ENCODE results near the gene POU3F1.

DNA sequence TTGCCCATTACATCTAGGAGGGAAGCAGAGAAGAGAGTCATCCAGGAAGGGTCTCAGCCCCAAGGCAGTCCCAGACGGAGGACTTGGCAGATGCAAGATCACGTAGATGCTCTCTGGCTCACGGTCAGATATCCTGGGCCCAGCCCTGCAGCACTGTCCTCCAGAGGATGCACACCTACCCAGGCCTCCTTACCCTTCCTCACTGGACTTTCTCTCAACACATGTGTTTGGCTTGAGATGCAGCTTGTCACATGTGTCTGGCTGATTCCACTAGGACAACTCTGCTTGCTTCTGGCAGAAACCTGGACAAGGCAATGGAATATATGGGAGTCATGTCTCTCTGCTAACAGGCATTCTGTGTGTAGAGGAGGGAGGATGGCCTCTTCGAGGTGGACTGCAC lies 32.4 kb upstream of the POU3F1 start:
- TF ChIP-seq, protein P1, sequence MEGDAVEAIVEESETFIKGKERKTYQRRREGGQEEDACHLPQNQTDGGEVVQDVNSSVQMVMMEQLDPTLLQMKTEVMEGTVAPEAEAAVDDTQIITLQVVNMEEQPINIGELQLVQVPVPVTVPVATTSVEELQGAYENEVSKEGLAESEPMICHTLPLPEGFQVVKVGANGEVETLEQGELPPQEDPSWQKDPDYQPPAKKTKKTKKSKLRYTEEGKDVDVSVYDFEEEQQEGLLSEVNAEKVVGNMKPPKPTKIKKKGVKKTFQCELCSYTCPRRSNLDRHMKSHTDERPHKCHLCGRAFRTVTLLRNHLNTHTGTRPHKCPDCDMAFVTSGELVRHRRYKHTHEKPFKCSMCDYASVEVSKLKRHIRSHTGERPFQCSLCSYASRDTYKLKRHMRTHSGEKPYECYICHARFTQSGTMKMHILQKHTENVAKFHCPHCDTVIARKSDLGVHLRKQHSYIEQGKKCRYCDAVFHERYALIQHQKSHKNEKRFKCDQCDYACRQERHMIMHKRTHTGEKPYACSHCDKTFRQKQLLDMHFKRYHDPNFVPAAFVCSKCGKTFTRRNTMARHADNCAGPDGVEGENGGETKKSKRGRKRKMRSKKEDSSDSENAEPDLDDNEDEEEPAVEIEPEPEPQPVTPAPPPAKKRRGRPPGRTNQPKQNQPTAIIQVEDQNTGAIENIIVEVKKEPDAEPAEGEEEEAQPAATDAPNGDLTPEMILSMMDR (IDR thresholded peaks at IDR 0.05 in 2 of 3, conservative IDR thresholded peaks at IDR 0.05 in 1 of 3; ENCODE audit: control insufficient read depth in 2 of 3, extremely low read depth in 1 of 3, insufficient read depth in 1 of 3, low read depth in 3 of 3, low read length in 3 of 3): no peak
- TF ChIP-seq, protein P2, sequence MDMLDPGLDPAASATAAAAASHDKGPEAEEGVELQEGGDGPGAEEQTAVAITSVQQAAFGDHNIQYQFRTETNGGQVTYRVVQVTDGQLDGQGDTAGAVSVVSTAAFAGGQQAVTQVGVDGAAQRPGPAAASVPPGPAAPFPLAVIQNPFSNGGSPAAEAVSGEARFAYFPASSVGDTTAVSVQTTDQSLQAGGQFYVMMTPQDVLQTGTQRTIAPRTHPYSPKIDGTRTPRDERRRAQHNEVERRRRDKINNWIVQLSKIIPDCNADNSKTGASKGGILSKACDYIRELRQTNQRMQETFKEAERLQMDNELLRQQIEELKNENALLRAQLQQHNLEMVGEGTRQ (IDR thresholded peaks at IDR 0.05; ENCODE audit: borderline replicate concordance, low read depth, low read length): no peak
- TF ChIP-seq, protein P3, sequence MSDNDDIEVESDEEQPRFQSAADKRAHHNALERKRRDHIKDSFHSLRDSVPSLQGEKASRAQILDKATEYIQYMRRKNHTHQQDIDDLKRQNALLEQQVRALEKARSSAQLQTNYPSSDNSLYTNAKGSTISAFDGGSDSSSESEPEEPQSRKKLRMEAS (IDR thresholded peaks at IDR 0.05; ENCODE audit: low read depth, low read length): no peak
- TF ChIP-seq TCF7 (IDR thresholded peaks at IDR 0.05; ENCODE audit: borderline replicate concordance): no peak
- TF ChIP-seq ETV6 (conservative IDR thresholded peaks at IDR 0.05 in 1 of 2, IDR thresholded peaks at IDR 0.05 in 1 of 2; ENCODE audit: borderline replicate concordance in 1 of 2, low read depth in 1 of 2): no peak
- TF ChIP-seq, protein P4, sequence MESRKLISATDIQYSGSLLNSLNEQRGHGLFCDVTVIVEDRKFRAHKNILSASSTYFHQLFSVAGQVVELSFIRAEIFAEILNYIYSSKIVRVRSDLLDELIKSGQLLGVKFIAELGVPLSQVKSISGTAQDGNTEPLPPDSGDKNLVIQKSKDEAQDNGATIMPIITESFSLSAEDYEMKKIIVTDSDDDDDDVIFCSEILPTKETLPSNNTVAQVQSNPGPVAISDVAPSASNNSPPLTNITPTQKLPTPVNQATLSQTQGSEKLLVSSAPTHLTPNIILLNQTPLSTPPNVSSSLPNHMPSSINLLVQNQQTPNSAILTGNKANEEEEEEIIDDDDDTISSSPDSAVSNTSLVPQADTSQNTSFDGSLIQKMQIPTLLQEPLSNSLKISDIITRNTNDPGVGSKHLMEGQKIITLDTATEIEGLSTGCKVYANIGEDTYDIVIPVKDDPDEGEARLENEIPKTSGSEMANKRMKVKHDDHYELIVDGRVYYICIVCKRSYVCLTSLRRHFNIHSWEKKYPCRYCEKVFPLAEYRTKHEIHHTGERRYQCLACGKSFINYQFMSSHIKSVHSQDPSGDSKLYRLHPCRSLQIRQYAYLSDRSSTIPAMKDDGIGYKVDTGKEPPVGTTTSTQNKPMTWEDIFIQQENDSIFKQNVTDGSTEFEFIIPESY (IDR thresholded peaks at IDR 0.05): no peak
- no peak for TF ChIP-seq KLF5 (IDR thresholded peaks at IDR 0.05; ENCODE audit: partially characterized antibody)
- no peak for TF ChIP-seq NFIC (IDR thresholded peaks at IDR 0.05; ENCODE audit: low read depth, low read length)
- no peak for TF ChIP-seq POLR2AphosphoS5 (IDR thresholded peaks at IDR 0.05; ENCODE audit: low read length)
- TF ChIP-seq, protein P5, sequence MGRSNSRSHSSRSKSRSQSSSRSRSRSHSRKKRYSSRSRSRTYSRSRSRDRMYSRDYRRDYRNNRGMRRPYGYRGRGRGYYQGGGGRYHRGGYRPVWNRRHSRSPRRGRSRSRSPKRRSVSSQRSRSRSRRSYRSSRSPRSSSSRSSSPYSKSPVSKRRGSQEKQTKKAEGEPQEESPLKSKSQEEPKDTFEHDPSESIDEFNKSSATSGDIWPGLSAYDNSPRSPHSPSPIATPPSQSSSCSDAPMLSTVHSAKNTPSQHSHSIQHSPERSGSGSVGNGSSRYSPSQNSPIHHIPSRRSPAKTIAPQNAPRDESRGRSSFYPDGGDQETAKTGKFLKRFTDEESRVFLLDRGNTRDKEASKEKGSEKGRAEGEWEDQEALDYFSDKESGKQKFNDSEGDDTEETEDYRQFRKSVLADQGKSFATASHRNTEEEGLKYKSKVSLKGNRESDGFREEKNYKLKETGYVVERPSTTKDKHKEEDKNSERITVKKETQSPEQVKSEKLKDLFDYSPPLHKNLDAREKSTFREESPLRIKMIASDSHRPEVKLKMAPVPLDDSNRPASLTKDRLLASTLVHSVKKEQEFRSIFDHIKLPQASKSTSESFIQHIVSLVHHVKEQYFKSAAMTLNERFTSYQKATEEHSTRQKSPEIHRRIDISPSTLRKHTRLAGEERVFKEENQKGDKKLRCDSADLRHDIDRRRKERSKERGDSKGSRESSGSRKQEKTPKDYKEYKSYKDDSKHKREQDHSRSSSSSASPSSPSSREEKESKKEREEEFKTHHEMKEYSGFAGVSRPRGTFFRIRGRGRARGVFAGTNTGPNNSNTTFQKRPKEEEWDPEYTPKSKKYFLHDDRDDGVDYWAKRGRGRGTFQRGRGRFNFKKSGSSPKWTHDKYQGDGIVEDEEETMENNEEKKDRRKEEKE (IDR thresholded peaks at IDR 0.05): no peak
- TF ChIP-seq IKZF2 (IDR thresholded peaks at IDR 0.05): no peak
- no peak for TF ChIP-seq YY1 (IDR thresholded peaks at IDR 0.05; ENCODE audit: low read depth, low read length)

All from GM12878 (cell line).